RWPE2 (cell line): Measurements from ENCODE around the gene MAP7D1.

ENCODE experiments used
- ATAC-seq: fragments of 200-7000 bp; cut with Tn5 transposase; 3 replicates; pipeline ENCODE4 v1.9.1; 2021; ENCODE audit warnings: low read depth
- DNase-seq: peaks from one replicate; pipeline ENCODE4 v3.0.0-alpha.2; 2020; ENCODE audit warnings: low spot score
- H3K27ac ChIP-seq: fragments of 450-650 bp; 2 replicates; pipeline ENCODE4 v1.5.1; 2017; ENCODE audit warnings: mild to moderate bottlenecking; ENCODE audit not compliant: poor library complexity, severe bottlenecking
- H3K27me3 ChIP-seq: fragments of 250-450 bp; sonication (Bioruptor Pico); 2 replicates; pipeline ENCODE4 v1.5.1; 2021; ENCODE audit warnings: mild to moderate bottlenecking, moderate library complexity; ENCODE audit not compliant: insufficient read depth, poor library complexity, severe bottlenecking
- H3K36me3 ChIP-seq: fragments of 250-450 bp; sonication (Bioruptor Pico); 2 replicates; pipeline ENCODE4 v1.5.1; 2020; ENCODE audit warnings: low read depth, mild to moderate bottlenecking, moderate library complexity
- H3K4me1 ChIP-seq: fragments of 250-450 bp; sonication (Bioruptor Pico); 2 replicates; pipeline ENCODE4 v1.5.1; 2021; ENCODE audit warnings: mild to moderate bottlenecking, moderate library complexity; ENCODE audit not compliant: insufficient read depth, poor library complexity, severe bottlenecking
- H3K4me3 ChIP-seq: fragments of 250-450 bp; sonication (Bioruptor Pico); 2 replicates; pipeline ENCODE4 v1.5.1; 2021; ENCODE audit warnings: mild to moderate bottlenecking, moderate library complexity; ENCODE audit not compliant: severe bottlenecking
- H3K9me3 ChIP-seq: fragments of 250-450 bp; sonication (Bioruptor Pico); 2 replicates; pipeline ENCODE4 v1.5.1; 2021; ENCODE audit warnings: mild to moderate bottlenecking, moderate library complexity; ENCODE audit not compliant: severe bottlenecking
- TF ChIP-seq, protein P1 (sequence below): fragments of 450-650 bp; IDR thresholded peaks from one replicate; pipeline ENCODE4 v1.5.1; 2017; ENCODE audit warnings: mild to moderate bottlenecking, moderate library complexity; ENCODE audit not compliant: poor library complexity, severe bottlenecking

Gene MAP7D1

DNA sequence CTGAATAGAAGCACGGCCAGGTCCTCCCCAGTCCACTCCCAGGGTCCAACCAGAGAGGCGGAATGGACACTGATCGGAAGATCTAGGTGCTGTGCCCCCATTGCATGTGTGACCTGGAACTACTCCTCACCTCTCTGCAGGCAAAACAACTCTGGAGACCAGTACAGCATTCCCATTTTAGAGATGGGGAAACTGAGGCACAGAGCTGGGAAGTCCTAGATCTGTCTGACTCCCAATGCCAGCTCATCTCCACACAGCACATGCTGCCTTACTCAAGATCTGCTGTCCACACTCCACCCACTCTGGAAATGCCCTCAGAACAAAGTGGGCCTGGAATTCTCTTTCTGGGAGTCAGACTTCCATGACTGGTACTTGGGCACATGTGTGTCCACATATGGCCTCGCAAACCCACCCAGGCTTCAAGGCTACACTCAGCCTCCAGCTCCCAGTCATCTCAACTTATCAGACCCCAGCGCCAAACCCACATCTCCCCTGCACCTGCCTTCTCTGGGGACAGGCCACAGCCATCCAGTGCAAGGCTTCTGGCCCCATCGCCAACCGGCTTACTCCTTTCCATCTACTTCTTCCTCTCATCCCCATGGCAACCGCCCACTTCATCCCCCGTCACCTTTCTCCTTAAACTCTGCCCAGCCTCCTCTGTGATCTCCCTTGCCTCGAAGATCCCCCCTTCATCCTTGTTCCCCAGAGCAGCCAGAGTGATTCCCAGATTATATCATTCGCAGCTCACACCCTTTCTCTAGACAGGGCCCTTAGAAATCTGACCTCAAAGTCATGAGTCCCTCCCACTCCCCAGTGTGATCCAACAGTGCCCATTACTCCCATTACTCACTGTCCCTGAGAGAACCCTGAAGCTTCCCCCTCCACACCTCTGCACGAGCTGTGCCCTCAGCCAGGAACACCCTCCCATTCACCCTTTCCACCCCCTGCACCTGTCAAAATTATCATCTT is 33.6 kb upstream of the MAP7D1 start:
- ATAC-seq (no peak), DNase-seq (no peak)
- Histone ChIP-seq H3K4me3 (no peak overlapping the region), H3K9me3 (no peaks in the 10 kb centered on the region), H3K4me1 (no peaks in the 10 kb centered on the region), H3K27me3 (peaks cover 3% of the 10 kb centered on the region), H3K36me3 (no peaks in the 10 kb centered on the region), H3K27ac (no peak overlapping the region)
- TF ChIP-seq, protein P1, sequence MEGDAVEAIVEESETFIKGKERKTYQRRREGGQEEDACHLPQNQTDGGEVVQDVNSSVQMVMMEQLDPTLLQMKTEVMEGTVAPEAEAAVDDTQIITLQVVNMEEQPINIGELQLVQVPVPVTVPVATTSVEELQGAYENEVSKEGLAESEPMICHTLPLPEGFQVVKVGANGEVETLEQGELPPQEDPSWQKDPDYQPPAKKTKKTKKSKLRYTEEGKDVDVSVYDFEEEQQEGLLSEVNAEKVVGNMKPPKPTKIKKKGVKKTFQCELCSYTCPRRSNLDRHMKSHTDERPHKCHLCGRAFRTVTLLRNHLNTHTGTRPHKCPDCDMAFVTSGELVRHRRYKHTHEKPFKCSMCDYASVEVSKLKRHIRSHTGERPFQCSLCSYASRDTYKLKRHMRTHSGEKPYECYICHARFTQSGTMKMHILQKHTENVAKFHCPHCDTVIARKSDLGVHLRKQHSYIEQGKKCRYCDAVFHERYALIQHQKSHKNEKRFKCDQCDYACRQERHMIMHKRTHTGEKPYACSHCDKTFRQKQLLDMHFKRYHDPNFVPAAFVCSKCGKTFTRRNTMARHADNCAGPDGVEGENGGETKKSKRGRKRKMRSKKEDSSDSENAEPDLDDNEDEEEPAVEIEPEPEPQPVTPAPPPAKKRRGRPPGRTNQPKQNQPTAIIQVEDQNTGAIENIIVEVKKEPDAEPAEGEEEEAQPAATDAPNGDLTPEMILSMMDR, result no peak

DNA sequence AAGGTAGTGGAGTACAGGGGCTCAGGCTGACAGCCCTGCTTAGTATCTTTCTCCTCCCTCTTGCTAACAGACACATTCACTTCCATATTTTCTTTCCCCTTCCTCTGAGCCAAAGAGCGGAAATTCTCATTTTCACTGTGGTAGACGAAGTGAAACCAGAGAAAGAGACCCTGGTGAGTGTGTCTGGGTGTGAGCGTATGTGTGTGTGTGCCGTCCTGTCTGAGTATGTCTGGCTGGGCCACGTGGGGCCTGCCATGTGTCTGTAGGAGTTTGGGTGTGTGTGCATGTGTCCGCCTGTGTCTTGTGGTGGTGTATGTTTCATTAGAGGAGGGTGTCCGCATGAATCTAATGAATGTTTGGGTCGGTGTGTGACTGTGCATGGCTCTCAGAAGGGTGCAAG is 32.6 kb upstream of the MAP7D1 start:
- peaks cover 3% of the 10 kb centered on the region for H3K27me3 ChIP-seq
- no peaks in the 10 kb centered on the region for H3K4me1 ChIP-seq

DNA sequence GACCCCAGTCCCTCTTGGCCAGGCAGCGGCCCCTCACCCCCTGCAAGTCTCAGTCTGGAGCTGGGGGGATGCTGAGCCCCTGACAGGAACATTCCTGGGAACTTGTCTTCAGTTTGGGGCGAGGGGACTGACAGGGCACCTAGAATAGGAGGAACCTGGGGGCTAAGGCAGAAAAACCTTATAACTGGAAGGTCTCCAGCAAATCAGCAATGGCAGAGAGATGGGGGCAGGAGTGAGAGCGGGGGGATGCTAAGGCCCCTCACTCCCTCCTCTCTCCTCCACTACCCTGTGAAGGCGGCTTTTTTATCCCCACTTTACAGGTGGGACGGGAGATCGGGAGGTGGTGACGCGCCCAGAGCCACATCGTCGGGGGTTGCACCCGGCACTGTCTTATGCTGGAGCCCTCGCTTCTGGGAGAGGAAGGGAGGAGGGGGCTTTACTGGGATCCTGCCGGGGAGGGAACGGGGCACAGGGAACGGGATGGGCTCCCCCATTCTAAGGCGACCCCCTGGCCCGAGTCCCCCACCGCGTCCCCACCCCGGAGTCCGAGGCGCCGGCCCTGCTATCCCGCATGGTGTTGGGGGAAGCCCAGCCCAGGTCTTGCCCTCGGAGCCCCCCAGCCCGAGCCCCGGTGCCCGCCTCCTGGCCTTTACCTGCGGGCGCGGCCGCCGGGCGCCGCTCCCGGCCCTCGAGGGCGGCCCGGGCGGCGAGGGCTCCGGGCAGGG is 31.4 kb upstream of the MAP7D1 start:
- ATAC-seq (no peak), DNase-seq (no peak)
- Histone ChIP-seq H3K4me1 (no peaks in the 10 kb centered on the region), H3K9me3 (no peaks in the 10 kb centered on the region), H3K27ac (no peak overlapping the region), H3K27me3 (peaks cover 3% of the 10 kb centered on the region), H3K4me3 (peak overlapping the region; percentile 21), H3K36me3 (no peaks in the 10 kb centered on the region)
- TF ChIP-seq, protein P1, result no peak

More for the DNA sequence above, 32.6 kb upstream of the MAP7D1 start:
- Histone ChIP-seq H3K4me3 (no peak overlapping the region), H3K27ac (no peak overlapping the region), H3K36me3 (no peaks in the 10 kb centered on the region), H3K9me3 (no peaks in the 10 kb centered on the region)
- no peak for DNase-seq
- ATAC-seq, result no peak
- TF ChIP-seq, protein P1, result no peak

DNA sequence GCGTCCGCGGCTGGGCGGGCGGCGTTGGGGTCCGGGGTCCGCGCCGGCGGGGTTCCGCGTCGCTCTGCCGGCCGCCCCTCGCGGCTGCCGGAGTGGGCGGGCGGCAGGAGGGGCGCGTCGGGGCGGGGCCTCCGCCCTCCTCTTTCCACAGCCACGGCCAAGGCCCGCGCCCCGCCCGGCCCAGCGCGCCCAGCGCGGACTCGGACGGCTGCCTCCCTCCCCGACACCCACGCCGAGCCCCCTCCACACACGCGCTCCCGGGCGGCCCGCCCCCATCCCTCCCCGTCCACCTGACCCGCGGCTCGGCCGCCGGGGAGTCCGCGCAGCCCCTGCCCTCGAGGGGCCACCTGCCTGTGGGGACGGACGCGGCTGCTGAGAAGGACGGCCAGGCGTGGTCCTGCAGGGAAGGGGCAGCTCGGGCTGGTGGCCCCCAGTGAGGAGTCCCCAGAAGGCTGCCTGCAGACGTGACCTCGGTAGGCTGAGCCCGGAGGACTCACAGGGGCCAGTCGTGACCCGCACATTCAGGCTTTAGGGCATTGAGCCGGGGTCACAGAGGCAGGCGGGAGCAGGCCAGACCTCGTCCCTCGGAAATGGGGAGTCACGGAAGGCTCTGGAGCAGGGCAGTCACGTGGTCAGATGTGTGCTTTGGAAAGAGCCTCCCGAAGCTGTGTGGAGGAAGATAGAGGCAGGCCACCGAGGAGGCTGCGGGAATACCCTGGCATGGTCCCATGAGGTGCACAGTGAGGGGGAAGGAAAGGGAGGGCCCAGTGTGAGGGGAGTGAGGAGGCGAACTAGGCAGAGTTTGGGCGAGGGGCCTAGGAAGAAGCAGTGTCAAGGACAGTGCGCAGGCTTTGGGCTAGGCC is 30.6 kb upstream of the MAP7D1 start, which contains the start of gene COL8A2:
TSS of gene COL8A2 (minus strand) at position 94 of the 863 bp plus-strand sequence. CDS start 24,980 bp downstream, outside the sequence.
- H3K4me1 ChIP-seq, result no peaks in the 10 kb centered on the region
- ATAC-seq (peak; percentile 37; the same call in 1 of the 3 replicates), DNase-seq (no peak)
- TF ChIP-seq, protein P1, result no peak
- peak within 1 kb of the TSS; percentile 21 for H3K4me3 ChIP-seq
- no peaks in the 10 kb centered on the region for H3K36me3 ChIP-seq
- peaks cover 3% of the 10 kb centered on the region for H3K27me3 ChIP-seq
- no peak within 1 kb of the TSS for H3K27ac ChIP-seq
- H3K9me3 ChIP-seq, result no peaks in the 10 kb centered on the region
